CD4-positive, alpha-beta memory T cell (primary cell): Measurements from ENCODE around the gene CACNA1I. TPM values are rescaled to one million over a fixed set of nuclear protein-coding genes. Genes with fewer than 3 reads are reported as not detected.

Source experiments
- CTCF ChIA-PET: fragments of 350-600 bp; sonication (Branson Sonifier 250); formaldehyde crosslinking; loops from one replicate; lab custom pipeline; 2021; ENCODE audit warnings: inconsistent platforms; ENCODE audit not compliant: partially characterized antibody; lab: Charles Lee
- POLR2A ChIA-PET: fragments of 350-600 bp; sonication (Branson Sonifier 250); formaldehyde crosslinking; loops from one replicate; lab custom pipeline; 2021; ENCODE audit not compliant: partially characterized antibody; lab: Charles Lee
- DNase-seq, 5 donors: peaks; one replicate each; pipeline versions ENCODE4 v3.0.0 to v3.0.0-alpha.2; 2020 to 2022; ENCODE audit warnings: mixed read lengths in 1 of 5
- H3K27ac ChIP-seq: one replicate; pipeline ENCODE4 v1.7.0; 2013; ENCODE audit warnings: low read depth, low read length
- H3K27me3 ChIP-seq: 2 replicates; pipeline ENCODE4 v1.7.0; 2013; ENCODE audit warnings: mild to moderate bottlenecking, low read length, moderate library complexity; ENCODE audit not compliant: insufficient read depth
- H3K36me3 ChIP-seq: 2 replicates; pipeline ENCODE4 v1.7.0; 2013; ENCODE audit warnings: mild to moderate bottlenecking, low read length, moderate library complexity; ENCODE audit not compliant: insufficient read depth
- H3K4me1 ChIP-seq: 2 replicates; pipeline ENCODE4 v1.7.0; 2013; ENCODE audit warnings: mild to moderate bottlenecking, low read length, moderate library complexity; ENCODE audit not compliant: insufficient read depth
- H3K4me3 ChIP-seq, 2 donors: one replicate each; pipeline ENCODE4 v1.7.0; 2013; ENCODE audit warnings: low read length in 2 of 2, mild to moderate bottlenecking in 1 of 2
- H3K9me3 ChIP-seq, 2 donors: one replicate each; pipeline ENCODE4 v1.7.0; 2013; ENCODE audit warnings: low read length in 2 of 2, control low read depth in 1 of 2; ENCODE audit not compliant: control insufficient read depth in 1 of 2
- H3K27ac Mint-ChIP-seq, 7 donors: one replicate each; pipeline ENCODE4 v1.8.0; 2020 to 2021; ENCODE audit warnings: mixed read lengths in 7 of 7, mild to moderate bottlenecking in 6 of 7, inconsistent platforms in 3 of 7, moderate library complexity in 3 of 7
- H3K27me3 Mint-ChIP-seq, 2 donors: one replicate each; pipeline ENCODE4 v1.8.0; 2020 to 2021; ENCODE audit warnings: mixed read lengths in 2 of 2
- H3K36me3 Mint-ChIP-seq, 2 donors: one replicate each; pipeline ENCODE4 v1.8.0; 2020 to 2021; ENCODE audit warnings: mixed read lengths in 2 of 2, inconsistent platforms in 1 of 2, mild to moderate bottlenecking in 1 of 2
- H3K4me1 Mint-ChIP-seq, 4 donors: one replicate each; pipeline ENCODE4 v1.8.0; 2020 to 2021; ENCODE audit warnings: mixed read lengths in 4 of 4, mild to moderate bottlenecking in 1 of 4
- H3K4me3 Mint-ChIP-seq, 8 donors: one replicate each; pipeline ENCODE4 v1.8.0; 2020 to 2021; ENCODE audit warnings: mixed read lengths in 8 of 8, mild to moderate bottlenecking in 7 of 8, moderate library complexity in 6 of 8, inconsistent platforms in 3 of 8
- H3K9me3 Mint-ChIP-seq, 8 donors: one replicate each; pipeline ENCODE4 v1.8.0; 2020 to 2021; ENCODE audit warnings: mixed read lengths in 8 of 8, mild to moderate bottlenecking in 5 of 8, inconsistent platforms in 3 of 8, moderate library complexity in 1 of 8
- intact Hi-C: fragments of 100-400 bp; cut with micrococcal nuclease; formaldehyde crosslinking; loops from one replicate; pipeline ENCODE4 v1.15.1; 2023
- polyA plus RNA-seq, 2 donors: library from polyadenylated mRNA; unstranded; fragments of 300-500 nt; fragmentation: Illumina TruSeq; gene quantifications; one replicate each; pipeline ENCODE4 v1.2.3, GENCODE V29; 2021
- total RNA-seq, 2 experiments: library from RNA; stranded (reverse); gene quantifications; one replicate each; pipeline ENCODE4 v1.2.3, GENCODE V29; 2021

Gene CACNA1I
- total and polyA plus RNA-seq, 4 experiments from 2014 or later = 0.30 to 58.0 (median 29.7) TPM

DNA sequence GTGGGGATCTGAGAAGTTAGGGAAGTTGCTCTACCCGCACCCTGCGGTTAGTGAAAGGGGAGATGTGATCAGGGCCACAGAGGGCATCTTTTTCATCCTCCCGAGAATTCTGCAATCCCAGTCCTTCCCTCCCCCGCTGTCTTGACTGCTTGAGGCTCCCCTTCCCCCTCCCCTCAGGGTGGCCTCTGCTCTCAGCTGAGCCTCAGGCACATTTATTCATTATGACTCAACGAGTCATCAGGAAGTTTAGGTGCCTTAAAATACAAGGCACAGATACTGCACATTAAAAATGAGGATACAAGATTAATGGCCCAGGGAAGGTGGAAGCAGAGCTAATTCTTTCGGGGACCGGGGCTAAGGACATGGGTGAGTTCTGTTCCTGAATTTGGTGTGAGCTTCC lies 104.0 kb downstream of the CACNA1I start:
- POLR2A ChIA-PET = no interaction called here
- Mint-ChIP-seq H3K36me3 (peaks cover 58 to 63% of the 10 kb centered on the region in 2 donors), H3K9me3 (peaks cover 0 to 30% (median 17%) of the 10 kb centered on the region in 8 donors), H3K27ac (no peak overlapping the region), H3K4me1 (peaks cover 0 to 3% (median 0%) of the 10 kb centered on the region in 4 donors), H3K4me3 (no peak overlapping the region), H3K27me3 (no peaks in the 10 kb centered on the region)
- H3K4me1 ChIP-seq = no peaks in the 10 kb centered on the region
- CTCF ChIA-PET = no interaction called here
- intact Hi-C loops = no loop called here
- H3K27me3 ChIP-seq = no peaks in the 10 kb centered on the region
- H3K36me3 ChIP-seq = peaks cover 20% of the 10 kb centered on the region
- DNase-seq = peak in 1 of 5 donors; percentile 8
- H3K4me3 ChIP-seq = no peak overlapping the region
- H3K27ac ChIP-seq = no peak overlapping the region
- peaks cover 0 to 16% of the 10 kb centered on the region in 2 donors for H3K9me3 ChIP-seq

DNA sequence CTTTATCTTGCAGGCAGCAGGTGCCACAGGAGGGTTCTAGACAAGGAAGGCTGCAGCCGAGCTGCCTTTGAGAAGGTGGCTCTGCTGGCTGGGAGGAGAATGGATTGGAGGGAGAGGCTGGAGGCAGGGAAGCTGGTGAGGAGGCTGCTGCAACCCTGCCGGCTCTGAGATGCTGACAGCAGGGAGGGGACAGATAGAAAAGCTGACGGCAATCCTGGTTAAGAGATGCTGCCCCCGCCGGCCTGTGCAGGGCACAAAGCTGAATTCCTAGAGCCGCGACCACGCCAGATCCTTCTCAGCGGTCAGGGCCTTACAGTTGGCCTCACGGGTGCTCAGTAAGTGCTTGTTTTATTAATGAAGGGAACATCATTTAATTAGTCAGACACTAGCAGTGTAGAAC lies 105.4 kb downstream of the CACNA1I start:
- Mint-ChIP-seq H3K9me3 (peaks cover 0 to 25% (median 15%) of the 10 kb centered on the region in 8 donors), H3K27me3 (no peaks in the 10 kb centered on the region), H3K27ac (peak overlapping the region in 3 of 7 donors; percentile 50 to 77 (median 57)), H3K4me1 (peaks cover 0 to 3% (median 0%) of the 10 kb centered on the region in 4 donors), H3K4me3 (no peak overlapping the region), H3K36me3 (peaks cover 45 to 59% of the 10 kb centered on the region in 2 donors)
- Histone ChIP-seq H3K4me1 (no peaks in the 10 kb centered on the region), H3K27ac (no peak overlapping the region), H3K36me3 (peaks cover 18% of the 10 kb centered on the region), H3K4me3 (no peak overlapping the region), H3K9me3 (peaks cover 0 to 14% of the 10 kb centered on the region in 2 donors), H3K27me3 (no peaks in the 10 kb centered on the region)
- no peak for DNase-seq
- POLR2A ChIA-PET = interaction anchor here (1.1 kb wide), 1 partner anchor 9 kb away, joined by 3 read pairs; no protein-coding TSS in a partner anchor
- intact Hi-C loops = no loop called here
- CTCF ChIA-PET = no interaction called here

DNA sequence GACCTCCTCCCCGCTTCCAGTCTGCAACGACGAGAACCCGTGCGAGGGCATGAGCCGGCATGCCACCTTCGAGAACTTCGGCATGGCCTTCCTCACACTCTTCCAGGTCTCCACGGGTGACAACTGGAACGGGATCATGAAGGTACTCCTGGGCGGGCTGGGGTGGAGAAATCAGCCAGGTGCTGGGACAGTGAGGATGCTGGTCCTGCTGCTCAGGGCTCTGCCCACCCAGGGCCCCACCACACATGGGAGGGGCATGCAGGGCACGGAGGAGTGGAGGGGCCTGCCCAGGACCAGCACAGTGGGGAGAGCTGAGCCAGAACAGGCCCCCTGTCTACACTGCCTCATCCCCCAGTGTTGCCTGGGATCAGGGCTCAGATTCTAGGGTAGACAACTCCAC lies 107.4 kb downstream of the CACNA1I start:
- ChIA-PET POLR2A (no interaction called here), CTCF (no interaction called here)
- Mint-ChIP-seq H3K27ac (no peak overlapping the region), H3K36me3 (peaks cover 44 to 58% of the 10 kb centered on the region in 2 donors), H3K9me3 (peaks cover 0 to 6% (median 0%) of the 10 kb centered on the region in 8 donors), H3K4me3 (no peak overlapping the region), H3K4me1 (peaks cover 0 to 3% (median 0%) of the 10 kb centered on the region in 4 donors), H3K27me3 (no peaks in the 10 kb centered on the region)
- peak in 1 of 5 donors; percentile 34 for DNase-seq
- intact Hi-C loops = no loop called here
- H3K27ac ChIP-seq = no peak overlapping the region
- no peak overlapping the region for H3K4me3 ChIP-seq
- no peaks in the 10 kb centered on the region for H3K36me3 ChIP-seq
- no peaks in the 10 kb centered on the region for H3K4me1 ChIP-seq
- no peaks in the 10 kb centered on the region for H3K27me3 ChIP-seq
- H3K9me3 ChIP-seq = no peaks in the 10 kb centered on the region

DNA sequence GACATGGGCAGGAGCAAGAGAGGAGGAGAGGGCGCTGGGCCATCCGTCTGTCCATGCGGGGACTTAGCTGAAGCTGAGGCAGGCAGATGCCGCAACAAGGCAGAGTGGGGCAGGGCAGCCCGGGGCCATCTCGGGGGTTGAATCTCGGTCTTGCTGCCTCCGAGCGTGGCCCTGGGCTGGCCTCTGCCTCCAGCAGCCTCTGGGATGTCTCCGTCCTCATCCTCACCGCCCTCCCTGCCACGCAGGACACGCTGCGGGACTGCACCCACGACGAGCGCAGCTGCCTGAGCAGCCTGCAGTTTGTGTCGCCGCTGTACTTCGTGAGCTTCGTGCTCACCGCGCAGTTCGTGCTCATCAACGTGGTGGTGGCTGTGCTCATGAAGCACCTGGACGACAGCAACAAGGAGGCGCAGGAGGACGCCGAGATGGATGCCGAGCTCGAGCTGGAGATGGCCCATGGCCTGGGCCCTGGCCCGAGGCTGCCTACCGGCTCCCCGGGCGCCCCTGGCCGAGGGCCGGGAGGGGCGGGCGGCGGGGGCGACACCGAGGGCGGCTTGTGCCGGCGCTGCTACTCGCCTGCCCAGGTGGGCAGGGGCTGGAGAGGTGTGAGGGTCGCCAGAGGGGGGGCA lies 108.4 kb downstream of the CACNA1I start:
- intact Hi-C loops = no loop called here
- no peaks in the 10 kb centered on the region for H3K9me3 Mint-ChIP-seq
- no peaks in the 10 kb centered on the region for H3K27me3 Mint-ChIP-seq
- peaks cover 36 to 55% of the 10 kb centered on the region in 2 donors for H3K36me3 Mint-ChIP-seq
- no peaks in the 10 kb centered on the region for H3K9me3 ChIP-seq
- ChIA-PET POLR2A (interaction anchor here (0.6 kb wide), 1 partner anchor 10 kb away, joined by 4 read pairs; no protein-coding TSS in a partner anchor), CTCF (no interaction called here)
- no peaks in the 10 kb centered on the region for H3K27me3 ChIP-seq
- no peaks in the 10 kb centered on the region for H3K4me1 ChIP-seq
- no peaks in the 10 kb centered on the region for H3K36me3 ChIP-seq
- DNase-seq = peak in 1 of 5 donors; percentile 30
- H3K27ac ChIP-seq = no peak overlapping the region
- no peak overlapping the region for H3K27ac Mint-ChIP-seq
- no peak overlapping the region for H3K4me3 ChIP-seq
- H3K4me3 Mint-ChIP-seq = no peak overlapping the region
- H3K4me1 Mint-ChIP-seq = peaks cover 0 to 3% (median 0%) of the 10 kb centered on the region in 4 donors

DNA sequence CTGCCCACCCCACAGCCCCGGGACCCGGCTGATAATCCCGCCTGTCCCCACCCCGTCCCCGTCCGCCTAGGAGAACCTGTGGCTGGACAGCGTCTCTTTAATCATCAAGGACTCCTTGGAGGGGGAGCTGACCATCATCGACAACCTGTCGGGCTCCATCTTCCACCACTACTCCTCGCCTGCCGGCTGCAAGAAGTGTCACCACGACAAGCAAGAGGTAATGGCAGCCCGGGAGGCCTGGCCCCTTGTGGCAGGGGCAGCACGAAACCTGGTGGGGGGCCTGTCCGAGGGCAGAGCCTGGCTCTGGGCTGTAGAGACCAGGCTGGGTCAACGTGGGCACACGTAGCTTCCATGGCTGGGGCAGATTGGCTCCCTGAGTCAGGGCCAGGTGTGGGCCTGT lies 109.1 kb downstream of the CACNA1I start:
- Histone ChIP-seq H3K27me3 (no peaks in the 10 kb centered on the region), H3K4me3 (no peak overlapping the region), H3K9me3 (no peaks in the 10 kb centered on the region), H3K4me1 (no peaks in the 10 kb centered on the region), H3K27ac (no peak overlapping the region), H3K36me3 (no peaks in the 10 kb centered on the region)
- ChIA-PET POLR2A (no interaction called here), CTCF (no interaction called here)
- Mint-ChIP-seq H3K27ac (no peak overlapping the region), H3K27me3 (no peaks in the 10 kb centered on the region), H3K4me1 (peaks cover 0 to 3% (median 0%) of the 10 kb centered on the region in 4 donors), H3K4me3 (no peak overlapping the region), H3K36me3 (peaks cover 30 to 54% of the 10 kb centered on the region in 2 donors), H3K9me3 (peaks cover 0 to 1% (median 0%) of the 10 kb centered on the region in 8 donors)
- DNase-seq = peak in 1 of 5 donors; percentile 13
- intact Hi-C loops = loop anchor here (10.0 kb wide), 1 partner anchor 265 kb away; no protein-coding TSS in a partner anchor

GRCh38 chr22:39680486-39680885 lies 109.9 kb downstream of the CACNA1I start:
- DNase-seq = no peak
- Histone ChIP-seq H3K9me3 (no peaks in the 10 kb centered on the region), H3K36me3 (no peaks in the 10 kb centered on the region), H3K27ac (no peak overlapping the region), H3K27me3 (no peaks in the 10 kb centered on the region), H3K4me3 (no peak overlapping the region), H3K4me1 (no peaks in the 10 kb centered on the region)
- intact Hi-C loops = loop anchor here (10.0 kb wide), 1 partner anchor 264 kb away; no protein-coding TSS in a partner anchor
- H3K27ac Mint-ChIP-seq = peak overlapping the region in 1 of 7 donors; percentile 36
- H3K36me3 Mint-ChIP-seq = peaks cover 28 to 53% of the 10 kb centered on the region in 2 donors
- H3K27me3 Mint-ChIP-seq = no peaks in the 10 kb centered on the region
- POLR2A ChIA-PET = no interaction called here
- peaks cover 0 to 1% (median 0%) of the 10 kb centered on the region in 8 donors for H3K9me3 Mint-ChIP-seq
- peaks cover 0 to 3% (median 0%) of the 10 kb centered on the region in 4 donors for H3K4me1 Mint-ChIP-seq
- no peak overlapping the region for H3K4me3 Mint-ChIP-seq
- CTCF ChIA-PET = no interaction called here

DNA sequence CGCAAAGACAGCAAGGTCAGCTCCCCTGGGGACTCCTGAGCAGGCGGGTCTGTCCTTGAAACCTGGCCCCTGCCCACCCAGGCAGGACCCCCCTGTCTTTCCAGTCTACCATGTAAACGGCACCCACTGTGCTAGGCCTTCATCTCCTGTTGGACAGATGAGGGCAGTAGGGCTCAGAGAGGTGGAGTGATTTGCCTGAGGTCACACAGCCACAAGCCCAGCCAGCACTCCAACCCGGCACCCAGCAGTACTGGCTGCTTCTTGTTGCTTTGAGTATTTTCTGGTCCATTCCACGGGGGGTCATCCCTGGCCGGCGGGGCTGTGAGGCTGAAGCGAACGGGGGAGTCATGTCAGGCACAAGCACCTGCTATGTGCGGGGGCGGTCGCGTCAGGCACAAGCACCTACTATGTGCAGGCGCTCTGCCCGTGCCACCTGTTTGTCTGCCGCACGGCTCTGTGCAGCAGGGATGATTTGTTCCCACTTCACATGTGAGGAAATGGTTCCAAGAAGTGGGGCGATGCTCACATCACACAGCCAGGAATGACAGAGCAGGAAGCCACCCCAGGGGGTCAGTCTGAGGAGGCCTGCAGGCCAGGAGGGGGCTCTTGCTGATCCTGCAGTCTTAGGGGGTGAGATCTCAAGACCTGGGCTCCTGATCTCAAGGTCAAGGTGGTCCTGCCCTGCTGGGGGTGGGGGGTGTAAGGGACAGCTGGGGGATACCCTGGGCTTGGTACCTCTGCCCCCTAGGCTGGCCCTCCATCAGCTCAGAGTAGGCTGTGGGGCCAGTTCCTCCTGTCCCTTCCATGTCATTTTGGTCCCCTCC lies 110.7 kb downstream of the CACNA1I start:
- ChIA-PET CTCF (no interaction called here), POLR2A (interaction anchor here (0.9 kb wide), 1 partner anchor 9 kb away, joined by 3 read pairs; no protein-coding TSS in a partner anchor)
- H3K4me3 ChIP-seq = no peak overlapping the region
- H3K36me3 ChIP-seq = no peaks in the 10 kb centered on the region
- no peaks in the 10 kb centered on the region for H3K4me1 ChIP-seq
- DNase-seq = no peak
- intact Hi-C loops = loop anchor here (10.0 kb wide), 1 partner anchor 264 kb away; no protein-coding TSS in a partner anchor
- Mint-ChIP-seq H3K27me3 (no peaks in the 10 kb centered on the region), H3K27ac (no peak overlapping the region), H3K9me3 (peaks cover 0 to 1% (median 0%) of the 10 kb centered on the region in 8 donors), H3K4me3 (no peak overlapping the region), H3K4me1 (peaks cover 0 to 3% (median 0%) of the 10 kb centered on the region in 4 donors), H3K36me3 (peaks cover 21 to 46% of the 10 kb centered on the region in 2 donors)
- H3K27ac ChIP-seq = no peak overlapping the region
- H3K9me3 ChIP-seq = no peaks in the 10 kb centered on the region
- H3K27me3 ChIP-seq = no peaks in the 10 kb centered on the region
